ENCODE measurements around the gene MRPS12.
A peak's percentile ranks its signal among the peaks of the same experiment; 100 is the strongest.

The MRPS12 gene

DNA sequence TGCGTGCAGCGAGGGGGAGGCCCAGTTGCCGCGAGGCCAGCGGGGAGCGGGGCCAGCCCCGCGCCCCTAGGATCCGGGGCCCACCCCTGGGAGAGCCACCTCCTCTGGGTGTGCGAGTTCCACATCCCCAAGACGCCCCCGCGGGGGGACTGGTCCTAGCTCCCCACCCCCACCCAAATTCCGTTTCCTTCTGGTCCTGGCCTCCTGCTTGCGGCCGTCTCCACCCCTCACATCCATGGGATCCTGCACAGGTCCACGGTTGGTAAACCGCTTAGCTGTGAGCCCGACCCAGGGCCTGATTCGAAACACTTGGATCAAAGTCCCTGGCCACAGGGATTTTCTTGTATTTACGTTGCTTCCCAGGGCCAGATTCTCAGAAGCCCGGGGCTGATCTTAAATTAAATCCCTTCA is 45.1 kb downstream of the MRPS12 start:
- peak overlapping the region; percentile 80 for H3K4me3 ChIP-seq (ENCODE audit: low read depth, low read length)
- DNase-seq (ENCODE audit: low read depth) = peak; percentile 51
- TF ChIP-seq CTCF (conservative IDR thresholded peaks at IDR 0.05; ENCODE audit: low read depth, low read length) = no peak

DNA sequence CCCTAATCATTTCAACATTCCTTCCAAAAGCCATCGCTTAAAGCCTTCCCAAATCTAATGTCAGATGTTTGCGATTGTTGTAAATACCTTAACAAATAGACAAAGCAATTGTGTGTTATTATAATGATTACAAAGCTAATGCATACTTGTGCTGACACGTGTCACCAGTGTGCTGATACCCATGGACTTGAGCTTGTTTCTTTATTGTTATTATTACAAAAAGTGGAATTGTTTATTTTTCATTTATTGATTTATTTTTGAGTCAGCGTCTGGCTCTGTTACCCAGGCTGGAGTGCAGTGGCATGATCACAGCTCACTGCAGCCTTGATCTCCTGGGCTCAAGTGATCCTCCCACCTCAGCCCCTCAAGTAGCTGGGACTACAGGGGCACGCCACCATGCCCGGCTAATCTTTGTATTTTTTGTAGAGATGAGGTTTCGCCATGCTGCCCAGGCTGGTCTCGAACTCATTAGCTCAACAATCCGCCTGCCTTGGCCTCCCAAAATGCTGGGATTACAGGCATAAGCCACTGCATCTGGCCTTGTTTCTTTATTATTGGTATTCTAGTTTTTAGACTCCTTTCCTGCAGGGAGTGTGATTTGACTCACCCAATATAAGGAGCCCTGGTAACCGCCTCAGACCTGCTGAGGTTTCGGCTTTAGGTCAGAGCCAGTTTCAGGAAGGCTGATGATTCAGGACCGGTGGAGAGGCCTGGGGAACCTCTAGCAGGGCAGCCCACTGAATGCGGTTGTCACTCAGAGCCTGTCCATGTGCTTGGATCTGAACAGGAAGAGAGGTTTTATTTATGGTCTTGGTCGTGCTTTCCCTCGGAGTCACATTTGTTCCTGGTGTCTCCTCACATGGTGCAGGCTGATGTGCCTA is 46.9 kb downstream of the MRPS12 start:
- TF ChIP-seq CTCF (conservative IDR thresholded peaks at IDR 0.05; ENCODE audit: low read depth, low read length) = no peak
- DNase-seq (ENCODE audit: low read depth) = peak; percentile 30
- no peak overlapping the region for H3K4me3 ChIP-seq (ENCODE audit: low read depth, low read length)

DNA sequence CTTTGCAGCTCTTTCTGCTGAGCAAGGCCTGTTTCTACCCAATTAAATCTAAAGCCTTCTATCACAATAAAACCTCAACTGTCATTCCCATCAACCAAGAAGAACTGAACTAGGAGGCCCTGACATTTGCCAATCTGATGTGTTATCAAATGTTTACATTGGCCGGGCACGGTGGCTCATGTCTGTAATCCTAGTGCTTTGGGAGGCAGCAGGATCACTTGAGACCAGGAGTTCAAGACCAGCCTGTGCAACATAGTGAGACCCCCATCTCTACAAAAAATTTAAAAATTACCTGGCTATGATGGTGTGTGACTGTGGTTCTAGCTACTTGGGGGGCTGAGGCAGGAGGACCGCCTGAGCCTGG is 47.6 kb downstream of the MRPS12 start:
- H3K4me3 ChIP-seq (ENCODE audit: low read depth, low read length) = no peak overlapping the region
- no peak for TF ChIP-seq CTCF (conservative IDR thresholded peaks at IDR 0.05; ENCODE audit: low read depth, low read length)
- no peak for DNase-seq (ENCODE audit: low read depth)

DNA sequence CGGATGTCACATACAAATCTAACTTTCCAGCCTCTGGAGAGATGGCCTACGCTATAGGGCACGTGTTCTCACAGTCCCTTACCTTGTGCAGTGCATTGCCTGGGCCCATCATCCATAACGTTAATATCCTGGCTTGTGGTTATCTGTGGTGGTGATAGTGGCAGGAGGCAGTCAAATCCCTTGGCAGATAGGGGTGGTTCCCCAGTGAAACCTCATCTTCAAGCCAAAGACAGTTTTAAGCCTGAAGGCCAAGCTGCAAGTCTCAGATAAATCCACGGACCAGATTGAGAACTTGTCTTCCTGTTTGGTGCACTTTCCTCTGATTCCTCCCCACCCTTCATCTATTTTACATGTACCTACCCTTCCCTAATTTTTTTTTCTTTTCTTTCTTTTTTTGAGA is 49.1 kb downstream of the MRPS12 start:
- no peak overlapping the region for H3K4me3 ChIP-seq (ENCODE audit: low read depth, low read length)
- DNase-seq (ENCODE audit: low read depth) = no peak
- TF ChIP-seq CTCF (conservative IDR thresholded peaks at IDR 0.05; ENCODE audit: low read depth, low read length) = no peak

DNA sequence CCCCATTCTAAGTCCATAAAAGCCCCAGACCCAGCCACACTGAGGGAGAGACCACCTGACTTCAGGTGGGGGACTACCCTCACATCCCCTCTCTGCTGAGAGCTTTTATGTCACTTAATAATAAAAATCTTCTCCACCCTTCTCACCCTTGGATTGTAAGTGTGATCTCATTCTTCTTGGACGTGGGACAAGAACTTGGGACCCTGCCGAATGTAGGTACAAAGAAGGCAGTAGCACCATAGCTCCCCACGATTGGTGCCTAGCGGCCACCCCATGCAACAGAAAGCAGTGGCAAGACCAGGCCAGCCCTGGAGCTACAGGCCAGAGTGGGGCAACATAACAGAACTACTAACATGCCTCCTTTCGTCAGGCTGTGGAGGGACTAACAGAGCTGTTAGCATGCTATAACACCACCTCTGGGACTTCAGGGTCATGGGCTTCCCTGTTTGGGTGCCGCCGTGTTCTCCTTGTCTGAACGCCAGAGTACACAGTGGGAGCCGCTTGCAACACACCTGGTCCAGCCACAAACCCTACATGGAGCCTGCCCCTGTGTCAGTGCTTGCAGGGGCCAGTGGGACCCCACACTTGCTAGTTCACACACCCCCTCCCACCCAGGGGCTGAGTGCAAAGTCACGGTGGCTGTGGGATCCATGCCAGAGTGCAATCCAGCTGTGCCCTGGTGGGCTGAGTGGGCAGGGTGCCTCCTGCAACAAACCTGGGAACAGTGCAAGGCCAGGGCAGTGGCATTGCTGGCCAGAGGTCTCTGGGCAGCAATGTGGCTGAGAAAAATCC is 50.0 kb downstream of the MRPS12 start:
- no peak overlapping the region for H3K4me3 ChIP-seq (ENCODE audit: low read depth, low read length)
- no peak for TF ChIP-seq CTCF (conservative IDR thresholded peaks at IDR 0.05; ENCODE audit: low read depth, low read length)
- DNase-seq (ENCODE audit: low read depth) = no peak

All from choroid plexus epithelial cell (primary cell).